Panc1 (cell line): ENCODE measurements around the gene ENOSF1.

ENCODE experiments used
- POLR2AphosphoS5 ChIP-seq: IDR thresholded peaks from 2 replicates; pipeline ENCODE4 v1.6.1; 2012; ENCODE audit warnings: mild to moderate bottlenecking, low read depth, low read length, moderate library complexity
- SIN3A ChIP-seq: IDR thresholded peaks from 2 replicates; pipeline ENCODE4 v1.6.1; 2012; ENCODE audit warnings: low read depth, mild to moderate bottlenecking, low read length, moderate library complexity, borderline replicate concordance; ENCODE audit not compliant: insufficient read depth
- TF ChIP-seq, protein P1 (sequence below): fragments of 450-650 bp; IDR thresholded peaks from 2 replicates; pipeline ENCODE4 v1.5.1; 2017; ENCODE audit warnings: mild to moderate bottlenecking

DNA sequence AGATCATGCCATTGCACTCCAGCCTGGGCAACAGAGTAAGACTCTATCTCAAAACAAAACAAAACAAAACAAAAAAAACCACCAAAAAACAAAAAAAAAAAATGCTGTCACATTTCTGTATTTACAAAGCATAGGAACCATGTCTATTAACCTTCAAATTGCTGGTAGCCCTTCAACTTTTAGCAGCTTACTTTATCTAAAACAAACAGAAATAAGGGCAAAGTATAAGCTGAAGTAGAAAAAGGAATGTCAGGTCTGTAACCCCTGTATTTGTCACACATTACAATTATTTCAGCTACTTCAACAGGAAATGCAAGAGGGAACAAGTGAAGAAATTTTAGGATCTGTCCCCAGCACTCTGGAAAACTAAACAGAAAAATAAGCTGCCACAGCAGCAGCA is 29.6 kb downstream of the ENOSF1 start:
- TF ChIP-seq, protein P1, sequence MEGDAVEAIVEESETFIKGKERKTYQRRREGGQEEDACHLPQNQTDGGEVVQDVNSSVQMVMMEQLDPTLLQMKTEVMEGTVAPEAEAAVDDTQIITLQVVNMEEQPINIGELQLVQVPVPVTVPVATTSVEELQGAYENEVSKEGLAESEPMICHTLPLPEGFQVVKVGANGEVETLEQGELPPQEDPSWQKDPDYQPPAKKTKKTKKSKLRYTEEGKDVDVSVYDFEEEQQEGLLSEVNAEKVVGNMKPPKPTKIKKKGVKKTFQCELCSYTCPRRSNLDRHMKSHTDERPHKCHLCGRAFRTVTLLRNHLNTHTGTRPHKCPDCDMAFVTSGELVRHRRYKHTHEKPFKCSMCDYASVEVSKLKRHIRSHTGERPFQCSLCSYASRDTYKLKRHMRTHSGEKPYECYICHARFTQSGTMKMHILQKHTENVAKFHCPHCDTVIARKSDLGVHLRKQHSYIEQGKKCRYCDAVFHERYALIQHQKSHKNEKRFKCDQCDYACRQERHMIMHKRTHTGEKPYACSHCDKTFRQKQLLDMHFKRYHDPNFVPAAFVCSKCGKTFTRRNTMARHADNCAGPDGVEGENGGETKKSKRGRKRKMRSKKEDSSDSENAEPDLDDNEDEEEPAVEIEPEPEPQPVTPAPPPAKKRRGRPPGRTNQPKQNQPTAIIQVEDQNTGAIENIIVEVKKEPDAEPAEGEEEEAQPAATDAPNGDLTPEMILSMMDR: no peak
- TF ChIP-seq POLR2AphosphoS5: no peak
- TF ChIP-seq SIN3A: no peak
